Right lobe of liver (tissue), 4 donors: Measurements from ENCODE around the gene CEP63.

Experiments used
- POLR2A ChIP-seq: fragments of 450-650 bp; IDR thresholded peaks from one replicate; pipeline ENCODE4 v1.6.1; 2017; ENCODE audit warnings: antibody characterized with exemption, mild to moderate bottlenecking
- TF ChIP-seq, protein P1 (sequence below), 4 donors: fragments of 200-600 bp in 3 of 4; fragments of 450-650 bp in 1 of 4; IDR thresholded peaks; one replicate each; pipeline versions ENCODE4 v1.5.1 to v1.8.0; 2016 to 2022; ENCODE audit warnings: antibody characterized with exemption in 4 of 4, mild to moderate bottlenecking in 2 of 4
- donor health status: DM: no; HTN: no; CAD: no.
- donor health status: DM: no; HTN: no; CAD: no.
- donor health status: DM: no; HTN: yes; CAD: no.

DNA sequence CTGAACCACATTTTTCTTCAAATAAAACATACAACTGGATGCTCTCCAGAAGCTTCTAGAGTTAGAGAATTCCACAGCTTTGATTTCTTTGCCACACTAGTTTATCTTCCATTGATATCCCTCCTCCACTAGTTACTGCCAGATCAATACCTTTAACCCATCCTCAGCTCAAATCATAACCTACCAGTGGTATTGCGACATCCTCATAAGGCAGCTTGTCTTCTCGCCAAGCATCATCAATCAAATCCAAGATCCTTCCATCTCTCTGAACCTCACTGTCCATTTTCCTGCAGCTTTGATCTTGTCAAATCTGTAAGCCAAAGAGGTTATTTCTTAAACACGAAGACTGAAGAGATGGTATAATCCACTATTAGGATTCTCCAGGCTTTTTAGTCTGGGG lies 3.2 kb upstream of the CEP63 start:
- TF ChIP-seq, protein P1, sequence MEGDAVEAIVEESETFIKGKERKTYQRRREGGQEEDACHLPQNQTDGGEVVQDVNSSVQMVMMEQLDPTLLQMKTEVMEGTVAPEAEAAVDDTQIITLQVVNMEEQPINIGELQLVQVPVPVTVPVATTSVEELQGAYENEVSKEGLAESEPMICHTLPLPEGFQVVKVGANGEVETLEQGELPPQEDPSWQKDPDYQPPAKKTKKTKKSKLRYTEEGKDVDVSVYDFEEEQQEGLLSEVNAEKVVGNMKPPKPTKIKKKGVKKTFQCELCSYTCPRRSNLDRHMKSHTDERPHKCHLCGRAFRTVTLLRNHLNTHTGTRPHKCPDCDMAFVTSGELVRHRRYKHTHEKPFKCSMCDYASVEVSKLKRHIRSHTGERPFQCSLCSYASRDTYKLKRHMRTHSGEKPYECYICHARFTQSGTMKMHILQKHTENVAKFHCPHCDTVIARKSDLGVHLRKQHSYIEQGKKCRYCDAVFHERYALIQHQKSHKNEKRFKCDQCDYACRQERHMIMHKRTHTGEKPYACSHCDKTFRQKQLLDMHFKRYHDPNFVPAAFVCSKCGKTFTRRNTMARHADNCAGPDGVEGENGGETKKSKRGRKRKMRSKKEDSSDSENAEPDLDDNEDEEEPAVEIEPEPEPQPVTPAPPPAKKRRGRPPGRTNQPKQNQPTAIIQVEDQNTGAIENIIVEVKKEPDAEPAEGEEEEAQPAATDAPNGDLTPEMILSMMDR (IDR thresholded peaks at IDR 0.05) = no peak
- no peak for TF ChIP-seq POLR2A
